H1 (cell line): ENCODE measurements around the gene ANKRD6. TPM values are rescaled to one million over a fixed set of nuclear protein-coding genes. Genes with fewer than 3 reads are reported as not detected.

Source experiments
- CEBPB ChIP-seq: IDR thresholded peaks from 2 replicates; pipeline ENCODE4 v1.6.1; 2012; ENCODE audit warnings: low read depth, low read length
- CHD7 ChIP-seq: fragments of 300-600 bp; sonication (generic); IDR thresholded peaks from 2 replicates; pipeline ENCODE4 v1.7.1; 2012; ENCODE audit warnings: low read length, moderate library complexity, mild to moderate bottlenecking, inconsistent platforms; ENCODE audit not compliant: insufficient replicate concordance
- polyA plus RNA-seq, 7 experiments: library from polyadenylated mRNA; depleted of rRNA in 3 of 7; stranded (reverse) in 5 of 7; unstranded in 2 of 7; fragments of >200 nt in 5 of 7; fragments of 200-250 nt in 2 of 7; gene quantifications; 1 replicate in 5 of 7; 2 replicates in 1 of 7; 4 replicates in 1 of 7; pipeline versions ENCODE4 v1.2.1 to v1.2.3, GENCODE V29; 2011 to 2013; ENCODE audit warnings: missing spikeins in 2 of 7, mixed read lengths in 2 of 7
- total RNA-seq: library from RNA; stranded (reverse); fragmentation: NEBNext Ultra II Directional; extraction: Animal tissue kit (Norgen Biotek cat#: 25700); gene quantifications from 2 replicates; pipeline ENCODE4 v1.2.1, GENCODE V29; 2021

Gene ANKRD6
- total and polyA plus RNA-seq, 2 of the 8 experiments (the other 6 are each of a cell fraction or from before 2014, with no cell fraction given): 5.9 to 12.8 TPM

DNA sequence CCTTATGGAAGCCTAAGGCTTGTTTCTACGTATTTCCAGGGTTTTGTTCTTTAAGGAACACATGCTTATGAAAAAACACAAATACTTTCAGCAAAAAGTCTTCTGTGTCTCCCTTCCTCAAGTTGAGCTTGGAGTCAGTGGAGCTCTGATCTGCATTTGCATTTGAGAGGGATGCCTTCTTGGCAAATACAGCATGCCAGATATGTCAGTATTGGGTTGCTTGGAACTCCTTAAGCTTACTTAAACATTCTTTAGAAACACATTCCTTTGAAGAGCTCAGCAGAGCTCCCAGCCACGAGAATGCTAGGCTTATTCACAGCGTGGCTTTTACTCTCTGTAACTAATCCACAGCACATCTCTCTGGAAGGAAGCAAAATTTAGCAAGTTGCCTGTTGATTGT lies 68.3 kb downstream of the ANKRD6 start (continued):
- peak; percentile 80 for TF ChIP-seq CHD7
- 0 out of 2 replicates have a peak, but pooled peaks have one; percentile 11 for TF ChIP-seq CEBPB
